NOMO-1 (cell line): Measurements from ENCODE around the gene WDR64.
"Not testable (repeated sequence)": the region's sequence is repeated elsewhere in the genome, so short reads cannot be mapped to it uniquely, and the experiment has no call there.

ENCODE experiments used
- DNase-seq, 2 experiments: peaks; one replicate each; lab custom pipeline; 2025; ENCODE audit not compliant: unreplicated experiment in 2 of 2; lab: John Stamatoyannopoulos, UW

Gene WDR64

GRCh38 chr1:241787691-241788090 lies 135.6 kb downstream of the WDR64 start:
- DNase-seq: no peak

- no peak for DNase-seq
These were observed 137.0 kb downstream of the WDR64 start for GRCh38 chr1:241789061-241789460.

GRCh38 chr1:241799416-241799815 lies 147.3 kb downstream of the WDR64 start:
- no peak for DNase-seq

GRCh38 chr1:241800640-241801039 lies 148.6 kb downstream of the WDR64 start:
- DNase-seq: no peak

GRCh38 chr1:241802863-241803262 lies 150.8 kb downstream of the WDR64 start:
- DNase-seq: no peak

GRCh38 chr1:241804706-241805105 lies 152.6 kb downstream of the WDR64 start:
- not testable (repeated sequence) for DNase-seq

GRCh38 chr1:241808265-241808664 lies 156.2 kb downstream of the WDR64 start:
- peak in 1 of 2 experiments; percentile 4 for DNase-seq

- DNase-seq: peak; percentile 53 to 85
These were observed 158.8 kb downstream of the WDR64 start for GRCh38 chr1:241810769-241811405.

- no peak for DNase-seq
These were observed 161.8 kb downstream of the WDR64 start for GRCh38 chr1:241813768-241814320.

GRCh38 chr1:241816008-241816407 lies 163.9 kb downstream of the WDR64 start:
- DNase-seq: no peak

GRCh38 chr1:241817331-241817792 lies 165.3 kb downstream of the WDR64 start:
- DNase-seq: no peak

GRCh38 chr1:241817956-241818612 lies 166.0 kb downstream of the WDR64 start:
- DNase-seq: peak; percentile 88 to 92

GRCh38 chr1:241819340-241819866 lies 167.3 kb downstream of the WDR64 start:
- DNase-seq: no peak

GRCh38 chr1:241821363-241821762 lies 169.3 kb downstream of the WDR64 start:
- peak; percentile 29 to 84 for DNase-seq

GRCh38 chr1:241822846-241823245 lies 170.8 kb downstream of the WDR64 start:
- DNase-seq: no peak

GRCh38 chr1:241823925-241824324 lies 171.8 kb downstream of the WDR64 start:
- DNase-seq: no peak

- no peak for DNase-seq
These were observed 173.5 kb downstream of the WDR64 start for GRCh38 chr1:241825581-241825980.

- not testable (repeated sequence) for DNase-seq
These were observed 174.5 kb downstream of the WDR64 start for GRCh38 chr1:241826613-241827012.

GRCh38 chr1:241827264-241827663 lies 175.2 kb downstream of the WDR64 start:
- no peak for DNase-seq

- no peak for DNase-seq
These were observed 176.5 kb downstream of the WDR64 start for GRCh38 chr1:241828463-241829021.

- DNase-seq: peak in 1 of 2 experiments; percentile 10
These were observed 177.4 kb downstream of the WDR64 start for GRCh38 chr1:241829468-241829867.
